ENCODE data around the gene PKP4.

DNA sequence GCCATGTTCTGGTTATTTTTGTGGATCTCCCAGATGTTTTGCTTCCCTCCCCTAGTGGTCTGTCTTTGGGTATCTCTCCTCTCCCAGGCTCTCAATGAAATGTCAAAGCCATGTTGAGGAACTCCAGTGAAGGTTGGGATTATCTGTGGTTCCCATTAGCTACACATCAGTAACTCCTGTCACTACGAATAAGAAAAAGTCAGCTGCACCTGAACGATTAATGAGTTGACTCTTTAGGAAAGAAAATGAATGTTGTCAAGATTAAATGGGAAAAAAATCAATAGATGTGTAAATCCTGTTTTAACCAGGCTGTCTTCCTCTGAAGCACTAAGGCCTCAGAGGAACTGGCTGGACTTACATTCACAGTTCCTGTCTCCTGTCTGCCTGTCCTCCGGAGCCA lies 244.3 kb downstream of the PKP4 start:
- TF ChIP-seq SMAD4 (CRISPR knock-in tag; conservative IDR thresholded peaks at IDR 0.05) (no peak), FOSL1 (tag; conservative IDR thresholded peaks at IDR 0.05) (no peak), ZNF133 (CRISPR knock-in tag; IDR thresholded peaks at IDR 0.05) (no peak), SPI1 (IDR thresholded peaks at IDR 0.05; ENCODE audit: borderline replicate concordance, low read depth, low read length) (no peak)
- TF ChIP-seq, protein P1, sequence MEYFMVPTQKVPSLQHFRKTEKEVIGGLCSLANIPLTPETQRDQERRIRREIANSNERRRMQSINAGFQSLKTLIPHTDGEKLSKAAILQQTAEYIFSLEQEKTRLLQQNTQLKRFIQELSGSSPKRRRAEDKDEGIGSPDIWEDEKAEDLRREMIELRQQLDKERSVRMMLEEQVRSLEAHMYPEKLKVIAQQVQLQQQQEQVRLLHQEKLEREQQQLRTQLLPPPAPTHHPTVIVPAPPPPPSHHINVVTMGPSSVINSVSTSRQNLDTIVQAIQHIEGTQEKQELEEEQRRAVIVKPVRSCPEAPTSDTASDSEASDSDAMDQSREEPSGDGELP (CRISPR knock-in tag; IDR thresholded peaks at IDR 0.05; ENCODE audit: borderline replicate concordance) = no peak
- TF ChIP-seq, protein P2, sequence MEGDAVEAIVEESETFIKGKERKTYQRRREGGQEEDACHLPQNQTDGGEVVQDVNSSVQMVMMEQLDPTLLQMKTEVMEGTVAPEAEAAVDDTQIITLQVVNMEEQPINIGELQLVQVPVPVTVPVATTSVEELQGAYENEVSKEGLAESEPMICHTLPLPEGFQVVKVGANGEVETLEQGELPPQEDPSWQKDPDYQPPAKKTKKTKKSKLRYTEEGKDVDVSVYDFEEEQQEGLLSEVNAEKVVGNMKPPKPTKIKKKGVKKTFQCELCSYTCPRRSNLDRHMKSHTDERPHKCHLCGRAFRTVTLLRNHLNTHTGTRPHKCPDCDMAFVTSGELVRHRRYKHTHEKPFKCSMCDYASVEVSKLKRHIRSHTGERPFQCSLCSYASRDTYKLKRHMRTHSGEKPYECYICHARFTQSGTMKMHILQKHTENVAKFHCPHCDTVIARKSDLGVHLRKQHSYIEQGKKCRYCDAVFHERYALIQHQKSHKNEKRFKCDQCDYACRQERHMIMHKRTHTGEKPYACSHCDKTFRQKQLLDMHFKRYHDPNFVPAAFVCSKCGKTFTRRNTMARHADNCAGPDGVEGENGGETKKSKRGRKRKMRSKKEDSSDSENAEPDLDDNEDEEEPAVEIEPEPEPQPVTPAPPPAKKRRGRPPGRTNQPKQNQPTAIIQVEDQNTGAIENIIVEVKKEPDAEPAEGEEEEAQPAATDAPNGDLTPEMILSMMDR (IDR thresholded peaks at IDR 0.05 in 2 of 3, conservative IDR thresholded peaks at IDR 0.05 in 1 of 3; ENCODE audit: insufficient read depth in 2 of 3, low read depth in 1 of 3, low read length in 3 of 3) = no peak
